Pulmonary artery endothelial cell (primary cell): ENCODE measurements around the gene FGD5. TPM values are rescaled to one million over a fixed set of nuclear protein-coding genes. Genes with fewer than 3 reads are reported as not detected.
A peak's percentile ranks its signal among the peaks of the same experiment; 100 is the strongest.

Experiments used
- DNase-seq: peaks from one replicate; pipeline ENCODE4 v3.0.0-alpha.2; 2011; ENCODE audit warnings: low read depth, low spot score
- total RNA-seq: library from RNA; depleted of rRNA; stranded (reverse); fragments of >200 nt; gene quantifications from 2 replicates; pipeline ENCODE4 v1.2.3, GENCODE V29; 2014

Gene FGD5
- total RNA-seq, 1 donor from 2014 or later = 84.3 TPM

GRCh38 chr3:14787630-14788029 is 31.1 kb upstream of the FGD5 start:
- DNase-seq = no peak

- DNase-seq = no peak
These were observed 30.1 kb upstream of the FGD5 start for GRCh38 chr3:14788644-14789043.

- DNase-seq = no peak
These were observed 29.5 kb upstream of the FGD5 start for GRCh38 chr3:14789221-14789620.

- no peak for DNase-seq
These were observed 29.0 kb upstream of the FGD5 start for GRCh38 chr3:14789640-14790285.

DNA sequence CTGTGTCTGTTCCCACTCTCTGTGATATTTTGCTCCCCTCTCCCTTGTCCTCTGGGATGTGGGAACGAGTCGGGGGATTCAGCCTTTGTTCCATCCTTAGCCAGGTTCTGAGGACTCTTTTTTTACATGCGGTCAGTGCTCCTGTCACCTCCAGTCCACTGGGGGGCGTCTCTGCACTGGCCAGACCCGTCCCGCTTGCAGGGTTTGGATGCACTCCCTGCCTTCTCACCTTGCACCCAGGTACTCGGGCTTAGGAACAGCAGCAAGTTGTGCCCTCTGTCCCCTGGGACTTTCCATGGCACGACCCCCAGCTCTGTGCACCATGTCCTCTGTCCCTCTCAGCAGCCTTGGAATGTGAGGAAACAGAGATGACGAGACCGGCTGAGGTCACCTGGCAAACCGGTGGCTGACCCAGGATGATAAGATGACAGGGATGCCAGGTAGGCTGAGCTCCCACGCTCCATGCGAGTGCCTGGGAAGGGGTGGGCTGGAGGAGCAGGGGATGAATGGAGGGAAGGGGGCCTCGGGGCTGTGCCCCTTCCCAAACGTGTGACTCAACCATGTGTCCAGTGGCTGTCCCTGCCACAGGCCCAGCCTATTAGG is 27.3 kb upstream of the FGD5 start:
- DNase-seq = no peak

- DNase-seq = no peak
These were observed 26.1 kb upstream of the FGD5 start for GRCh38 chr3:14792691-14793121.

DNA sequence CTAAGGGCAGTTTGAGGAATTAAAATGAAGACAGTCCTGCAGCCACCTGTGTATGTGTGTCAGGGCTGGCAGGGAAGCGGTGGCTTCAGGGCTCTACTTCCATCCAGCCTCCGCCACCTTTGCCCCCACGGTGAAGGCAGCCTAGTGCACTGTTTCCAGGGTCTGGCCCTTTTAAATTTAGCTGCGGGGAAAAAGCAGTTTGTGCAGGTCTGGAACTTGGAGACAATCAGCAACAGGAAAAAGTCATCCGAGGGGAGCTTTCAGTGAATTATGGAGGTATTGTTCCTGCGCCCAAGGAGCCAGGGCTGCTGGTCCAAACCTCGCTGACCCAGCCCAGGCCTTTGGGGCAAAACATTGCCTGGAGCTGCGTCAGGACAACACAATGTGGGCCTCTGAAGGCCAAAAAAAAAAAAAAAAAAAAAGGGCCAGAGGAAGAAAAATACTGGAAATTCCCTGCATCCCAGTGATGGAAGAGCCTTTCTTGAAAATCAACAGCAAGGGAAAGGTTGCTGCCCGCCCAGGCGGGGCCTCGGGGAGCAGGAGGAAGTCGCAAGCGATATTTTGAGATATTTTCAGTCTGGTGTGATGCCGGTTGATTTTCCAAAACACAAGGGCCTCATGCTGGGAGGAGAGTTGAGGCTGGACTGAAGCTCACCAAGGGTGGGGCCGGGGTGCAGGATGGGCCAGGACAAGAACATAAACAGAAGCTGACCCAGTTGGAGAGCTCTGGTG is 25.5 kb upstream of the FGD5 start:
- no peak for DNase-seq

GRCh38 chr3:14793858-14794234 is 24.9 kb upstream of the FGD5 start:
- no peak for DNase-seq

DNA sequence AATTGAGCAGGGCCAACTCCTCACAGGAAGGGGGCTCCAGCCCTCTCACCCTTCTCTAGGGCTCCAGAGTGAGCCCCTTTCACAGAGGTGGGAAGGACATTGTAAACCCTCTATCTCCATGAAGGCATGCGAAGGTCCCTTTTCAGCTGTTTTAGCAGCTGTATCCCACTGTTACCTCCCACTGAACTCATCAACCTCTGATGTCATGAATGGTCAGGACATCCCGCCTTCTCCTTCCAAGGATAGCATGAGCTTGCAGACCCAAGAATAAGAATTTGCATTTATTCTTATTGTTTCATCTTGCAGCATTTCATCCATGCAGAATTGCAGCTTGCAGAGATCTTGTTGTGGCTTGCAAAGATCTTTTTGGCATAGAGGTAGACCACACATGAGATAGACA is 24.3 kb upstream of the FGD5 start:
- no peak for DNase-seq

DNA sequence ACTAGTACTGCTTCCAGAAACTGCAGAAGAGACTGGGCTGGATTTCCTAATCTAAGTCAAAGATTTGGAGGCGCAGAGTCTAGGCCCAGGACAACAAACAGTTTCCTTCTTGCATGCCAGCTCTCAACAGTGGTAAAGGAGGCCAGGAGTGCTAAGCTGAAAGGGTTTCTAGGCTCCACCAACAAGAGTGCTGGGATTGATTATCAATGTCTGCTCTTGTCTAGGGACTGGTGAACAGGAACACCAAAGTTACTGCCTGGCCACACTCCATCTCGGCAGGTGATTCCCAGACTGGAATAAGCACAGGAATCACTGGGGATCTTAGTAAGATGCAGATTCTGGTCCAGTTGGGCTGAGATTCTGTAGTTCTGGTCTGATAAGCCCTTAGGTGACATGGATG is 22.8 kb upstream of the FGD5 start:
- no peak for DNase-seq

GRCh38 chr3:14796403-14797077 is 22.2 kb upstream of the FGD5 start:
- no peak for DNase-seq

GRCh38 chr3:14797731-14798130 is 21.0 kb upstream of the FGD5 start:
- DNase-seq = no peak

DNA sequence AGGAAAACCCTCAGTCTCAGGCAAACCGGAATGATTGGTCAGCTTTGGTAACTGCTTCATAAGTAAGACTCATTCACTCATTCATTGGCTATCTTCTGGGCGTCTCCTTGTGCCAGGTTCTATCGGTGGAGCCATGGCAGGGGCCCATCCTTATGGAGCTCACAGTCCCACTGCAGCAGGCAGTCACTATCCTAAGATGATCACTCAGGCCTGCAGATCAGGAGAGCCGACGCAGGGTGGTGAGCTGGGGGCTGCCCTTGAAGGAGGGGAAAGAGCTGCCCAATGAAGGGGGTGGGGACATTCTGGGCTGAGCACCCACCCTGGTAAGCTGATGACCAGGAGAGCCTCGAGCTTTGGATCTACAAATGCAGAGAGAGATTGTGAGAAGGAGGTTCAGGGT is 20.5 kb upstream of the FGD5 start:
- DNase-seq = no peak

DNA sequence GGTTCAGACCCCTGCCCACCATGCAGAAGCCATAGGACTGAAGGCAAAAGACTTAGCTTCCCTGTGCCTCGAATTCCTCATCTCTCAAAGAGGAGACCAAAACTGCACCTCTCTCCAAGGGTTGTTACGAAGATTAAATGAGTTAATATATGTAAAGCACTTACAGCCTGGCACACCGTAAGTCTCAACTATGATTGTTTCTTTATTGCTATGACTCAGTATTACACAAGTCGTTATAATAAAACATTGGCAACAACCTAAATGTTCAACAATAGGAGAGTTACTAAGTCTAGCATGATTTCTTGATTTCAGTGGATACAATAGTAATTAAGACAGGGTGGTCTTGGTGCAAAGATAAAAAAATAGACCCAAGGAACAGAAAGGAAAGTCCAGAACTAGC is 19.6 kb upstream of the FGD5 start:
- no peak for DNase-seq

DNA sequence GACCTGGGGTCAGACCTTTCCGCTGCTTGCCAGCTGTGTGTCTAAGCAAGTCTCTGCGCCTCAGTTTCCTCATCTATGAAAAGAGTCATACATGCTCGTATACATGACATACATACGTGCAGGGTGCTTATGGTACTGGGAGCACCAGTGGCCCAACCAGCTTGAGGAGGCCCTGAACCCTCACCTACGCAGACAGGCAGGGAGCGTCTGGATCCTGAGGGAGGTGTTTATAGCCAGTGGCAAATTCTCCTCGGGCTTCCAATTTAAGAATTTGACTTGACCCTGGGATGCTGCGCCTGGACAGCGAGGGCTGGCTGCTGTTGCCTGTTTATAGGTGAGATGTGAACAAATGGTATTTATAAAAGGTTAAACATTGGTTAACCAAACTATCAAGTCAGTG is 17.7 kb upstream of the FGD5 start:
- no peak for DNase-seq

DNA sequence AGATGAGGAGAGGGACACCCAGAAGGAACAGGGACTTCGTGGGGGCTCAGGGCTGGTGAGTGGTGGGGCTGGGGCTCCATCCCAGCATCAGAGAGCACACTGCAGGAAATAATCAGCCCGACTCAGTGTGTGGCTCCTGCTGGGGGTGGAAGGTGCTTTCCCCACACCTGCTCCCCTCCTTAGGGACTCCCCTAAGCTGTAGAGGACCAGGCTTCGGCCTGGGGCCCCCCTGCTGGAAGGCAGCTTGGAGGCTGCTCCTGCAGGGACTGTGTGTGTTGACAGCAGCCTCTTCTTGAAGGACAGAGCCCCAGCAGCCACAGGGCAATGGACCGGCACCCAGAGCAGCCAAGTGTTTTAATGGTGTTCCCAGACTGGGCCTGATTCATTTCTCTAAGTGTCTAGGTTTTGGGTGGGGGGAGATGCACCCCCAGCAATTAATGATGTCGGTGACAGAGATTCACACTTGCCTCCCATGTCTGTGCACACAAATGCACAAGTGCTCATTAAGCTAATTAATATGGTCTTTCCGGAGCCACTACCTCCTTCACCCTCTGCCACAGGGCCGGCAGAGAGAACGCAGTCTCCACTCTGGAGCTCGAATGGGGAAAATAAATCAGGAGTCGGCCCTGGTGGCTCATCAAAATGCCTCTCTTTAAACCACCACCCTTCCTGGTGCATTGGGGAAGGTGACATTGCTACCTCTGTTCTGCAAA is 16.9 kb upstream of the FGD5 start:
- DNase-seq = no peak

DNA sequence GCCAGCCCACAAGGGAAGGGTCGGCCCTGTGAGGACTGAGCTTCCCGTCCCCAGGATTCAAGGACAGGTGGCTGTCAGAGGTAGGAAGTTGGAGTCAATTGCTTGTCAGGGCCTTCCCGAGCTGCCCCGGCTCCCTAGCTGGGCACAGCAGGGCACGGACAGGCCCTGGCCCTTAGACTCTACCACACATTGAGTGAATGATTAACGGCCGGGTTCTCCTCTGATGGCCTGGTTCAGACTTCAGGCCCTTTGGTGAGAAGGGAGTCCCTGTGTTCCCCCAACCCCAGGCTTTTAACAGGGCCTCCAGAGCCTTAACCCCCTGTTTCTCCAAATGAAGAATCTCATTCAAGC is 16.4 kb upstream of the FGD5 start:
- DNase-seq = no peak

DNA sequence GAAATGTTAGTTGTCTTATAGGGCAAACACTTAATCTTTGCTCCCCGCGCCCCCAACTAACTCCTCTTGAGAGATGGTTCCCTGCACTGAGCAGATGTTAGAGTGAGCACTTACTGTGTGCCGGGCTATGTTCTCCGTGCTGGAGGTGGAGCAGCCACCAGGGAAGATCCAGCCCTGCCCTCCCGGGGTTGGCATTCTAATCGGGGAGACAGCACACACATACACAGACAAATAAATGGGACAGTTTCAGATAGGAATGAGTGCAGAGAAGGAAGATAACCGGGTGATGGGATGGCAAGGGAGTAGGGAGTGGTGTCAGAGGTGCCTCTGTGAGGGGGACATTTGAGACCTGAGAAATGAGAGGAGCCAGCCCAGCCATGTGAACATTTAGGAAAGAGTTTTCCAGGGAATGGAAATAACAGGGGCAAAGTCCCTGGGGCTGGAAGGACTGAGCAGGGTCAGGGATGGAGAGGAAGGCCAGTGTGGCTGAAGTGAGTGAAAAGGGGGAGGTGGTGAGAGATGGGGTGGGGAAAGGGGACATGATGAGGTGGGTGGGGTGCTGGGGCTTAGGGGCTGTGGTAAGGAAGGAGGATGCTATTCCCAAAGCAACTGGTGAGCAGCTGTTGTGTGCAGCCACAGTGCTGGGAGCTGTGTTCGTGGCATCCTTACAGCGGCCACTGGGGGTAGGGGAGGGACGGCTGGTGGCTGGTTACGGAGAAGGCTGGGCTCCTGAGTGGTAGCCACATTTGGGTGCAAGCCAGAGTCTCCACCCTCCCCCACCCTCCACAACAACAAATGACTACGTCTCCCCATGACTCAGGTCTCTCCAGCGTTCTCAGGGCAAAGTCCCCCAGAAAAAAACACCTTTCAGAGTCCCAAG is 15.4 kb upstream of the FGD5 start:
- peak; percentile 78 for DNase-seq

GRCh38 chr3:14803981-14804834 is 14.6 kb upstream of the FGD5 start:
- DNase-seq = peak; percentile 90
